COLO668 (cell line): Measurements from ENCODE around the gene ZNF653.
"Not testable (repeated sequence)": the region's sequence is repeated elsewhere in the genome, so short reads cannot be mapped to it uniquely, and the experiment has no call there.

Experiments used
- DNase-seq: peaks from one replicate; lab custom pipeline; 2025; ENCODE audit not compliant: unreplicated experiment; lab: John Stamatoyannopoulos, UW

The ZNF653 gene

GRCh38 chr19:11481534-11482383 is 23.9 kb downstream of the ZNF653 start:
- peak; percentile 92 for DNase-seq

GRCh38 chr19:11480715-11481533 is 24.7 kb downstream of the ZNF653 start, which contains the start of gene ELAVL3:
TSS of gene ELAVL3 (minus strand) at chr19:11481046. CDS start at chr19:11480608, 438 bp downstream.
- DNase-seq = peak; percentile 84

- DNase-seq = peak; percentile 60
These were observed 25.5 kb downstream of the ZNF653 start for GRCh38 chr19:11479898-11480714.

DNA sequence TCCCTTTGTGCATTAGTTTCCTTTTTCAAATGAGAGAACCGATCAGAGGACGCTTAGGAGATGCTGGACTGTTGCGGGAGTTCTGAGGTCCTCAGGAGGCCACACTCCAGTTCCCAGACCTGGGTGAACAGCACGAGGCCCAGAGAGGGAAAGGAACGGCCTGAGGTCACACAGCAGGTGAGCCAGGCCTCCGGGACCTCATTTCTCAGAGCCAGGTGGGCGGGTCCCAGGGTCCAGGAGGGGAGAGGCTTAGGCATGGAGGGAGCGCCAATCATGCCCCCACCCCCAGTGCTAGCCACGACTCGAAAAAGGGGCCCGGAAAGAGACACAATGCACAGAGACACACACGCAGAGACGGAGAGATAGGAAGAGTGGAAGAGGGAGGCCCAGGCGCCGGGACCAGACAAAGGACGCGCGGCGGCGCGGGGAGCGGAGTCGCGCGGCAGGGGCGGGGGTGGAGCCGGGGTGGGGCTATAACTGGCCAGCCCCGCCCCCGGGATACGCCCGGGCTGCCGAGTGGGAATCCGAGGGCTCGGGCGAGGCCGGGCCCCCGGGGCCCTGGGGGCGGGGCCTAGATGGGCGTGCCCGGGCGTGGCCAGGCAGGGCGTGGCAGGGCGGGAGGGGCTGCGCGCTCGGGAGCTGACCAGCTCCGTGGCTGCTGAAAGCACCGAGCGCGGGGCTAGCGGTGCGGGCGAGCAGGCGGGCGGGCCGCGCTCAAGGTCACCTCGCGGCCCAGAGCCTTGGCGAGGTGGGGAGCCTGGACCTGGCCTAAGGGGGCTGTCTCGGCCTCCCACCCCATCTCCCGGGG is 26.3 kb downstream of the ZNF653 start:
- peak; percentile 63 for DNase-seq

GRCh38 chr19:11478167-11479089 is 27.2 kb downstream of the ZNF653 start:
- no peak for DNase-seq

- DNase-seq = no peak
These were observed 29.8 kb downstream of the ZNF653 start for GRCh38 chr19:11475861-11476260.

DNA sequence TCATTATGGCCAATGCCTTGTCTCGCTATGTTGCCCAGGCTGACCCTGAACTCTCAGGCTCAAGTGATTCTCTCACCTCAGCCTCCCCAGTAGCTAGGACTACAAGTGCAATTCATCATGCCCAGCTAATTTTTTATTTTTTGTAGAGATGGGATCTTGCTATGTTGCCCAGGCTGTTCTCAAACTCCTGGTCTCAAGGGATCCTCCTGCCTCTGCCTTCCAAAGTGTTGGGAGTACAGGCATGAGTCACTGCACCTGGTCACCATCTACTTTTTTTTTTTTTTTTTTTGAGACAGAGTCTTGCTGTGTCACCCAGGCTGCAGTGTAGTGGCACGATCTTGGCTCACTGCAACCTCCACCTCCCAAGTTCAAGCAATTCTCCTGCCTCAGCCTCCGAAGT is 30.3 kb downstream of the ZNF653 start:
- not testable (repeated sequence) for DNase-seq

DNA sequence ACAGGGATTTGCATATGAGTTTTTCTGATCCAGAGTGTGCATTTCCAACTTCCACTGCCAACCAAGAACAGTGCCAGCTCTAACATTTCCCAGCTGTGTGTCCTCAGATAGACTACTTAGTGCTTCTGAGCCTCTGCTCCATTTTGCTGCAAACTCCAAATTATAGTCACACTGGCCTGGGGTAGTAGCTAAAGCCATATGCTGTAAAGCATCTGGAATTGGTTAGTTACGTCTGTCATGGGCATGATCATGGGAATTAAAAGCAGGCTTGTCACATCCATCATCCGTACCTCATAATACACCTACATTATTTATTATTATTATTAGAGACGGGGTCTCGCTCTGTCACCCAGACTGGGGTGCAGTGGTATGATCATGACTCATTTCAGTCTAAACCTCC is 31.9 kb downstream of the ZNF653 start:
- no peak for DNase-seq

- not testable (repeated sequence) for DNase-seq
These were observed 37.3 kb downstream of the ZNF653 start for GRCh38 chr19:11468266-11468845.

- no peak for DNase-seq
These were observed 40.0 kb downstream of the ZNF653 start for GRCh38 chr19:11465600-11465999.

DNA sequence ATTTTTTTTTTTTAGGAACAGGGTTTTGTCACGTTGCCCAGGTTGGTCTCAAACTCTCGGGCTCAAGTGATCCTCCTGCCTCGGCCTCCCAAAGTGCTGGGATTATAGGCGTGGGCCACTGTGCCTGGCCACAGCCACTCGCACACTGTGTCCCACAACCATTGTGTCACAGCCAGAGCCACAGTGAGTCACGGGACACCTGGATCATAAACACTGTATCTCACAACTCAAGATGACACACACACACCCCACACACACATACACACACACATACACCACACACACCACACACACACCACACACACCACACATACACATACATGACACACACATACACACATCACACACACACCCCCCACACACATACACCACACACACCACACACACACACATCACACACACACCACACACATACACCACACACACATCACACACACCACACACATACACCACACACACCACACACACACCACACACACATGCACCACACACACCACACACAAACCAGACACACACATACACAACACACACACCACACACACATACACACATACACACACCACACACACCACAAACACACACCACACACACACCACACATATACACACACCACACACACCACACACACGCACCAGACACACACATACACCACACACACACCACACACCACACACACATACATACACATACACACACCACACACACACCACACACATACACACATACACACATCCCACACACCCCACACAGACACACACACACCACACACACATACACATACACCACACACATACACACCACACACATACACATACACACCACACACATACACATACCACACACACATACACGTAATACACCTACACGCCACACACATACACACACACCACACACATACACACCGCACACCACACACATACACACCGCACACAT is 41.0 kb downstream of the ZNF653 start:
- DNase-seq = no peak

DNA sequence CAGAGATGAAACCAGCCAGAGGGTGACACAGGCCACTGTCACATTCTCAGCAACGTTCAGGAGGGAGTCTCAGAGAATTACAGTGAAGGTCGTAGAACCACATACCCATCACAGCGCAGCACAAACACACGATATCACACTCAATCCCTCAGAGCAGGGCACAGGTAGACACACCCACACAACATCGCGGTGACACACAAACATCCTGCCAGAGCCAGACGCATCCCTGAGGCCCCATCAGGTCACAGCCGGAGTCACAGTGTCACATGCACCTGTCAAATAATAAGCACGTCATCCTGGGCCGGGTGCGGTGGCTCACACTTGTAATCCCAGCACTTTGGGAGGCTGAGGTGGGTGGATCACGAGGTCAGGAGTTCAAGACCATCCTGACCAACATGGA is 42.2 kb downstream of the ZNF653 start:
- peak; percentile 20 for DNase-seq

GRCh38 chr19:11461453-11461852 is 44.2 kb downstream of the ZNF653 start:
- no peak for DNase-seq

GRCh38 chr19:11460207-11460606 is 45.4 kb downstream of the ZNF653 start:
- DNase-seq = no peak

GRCh38 chr19:11458912-11459311 is 46.7 kb downstream of the ZNF653 start:
- DNase-seq = not testable (repeated sequence)

DNA sequence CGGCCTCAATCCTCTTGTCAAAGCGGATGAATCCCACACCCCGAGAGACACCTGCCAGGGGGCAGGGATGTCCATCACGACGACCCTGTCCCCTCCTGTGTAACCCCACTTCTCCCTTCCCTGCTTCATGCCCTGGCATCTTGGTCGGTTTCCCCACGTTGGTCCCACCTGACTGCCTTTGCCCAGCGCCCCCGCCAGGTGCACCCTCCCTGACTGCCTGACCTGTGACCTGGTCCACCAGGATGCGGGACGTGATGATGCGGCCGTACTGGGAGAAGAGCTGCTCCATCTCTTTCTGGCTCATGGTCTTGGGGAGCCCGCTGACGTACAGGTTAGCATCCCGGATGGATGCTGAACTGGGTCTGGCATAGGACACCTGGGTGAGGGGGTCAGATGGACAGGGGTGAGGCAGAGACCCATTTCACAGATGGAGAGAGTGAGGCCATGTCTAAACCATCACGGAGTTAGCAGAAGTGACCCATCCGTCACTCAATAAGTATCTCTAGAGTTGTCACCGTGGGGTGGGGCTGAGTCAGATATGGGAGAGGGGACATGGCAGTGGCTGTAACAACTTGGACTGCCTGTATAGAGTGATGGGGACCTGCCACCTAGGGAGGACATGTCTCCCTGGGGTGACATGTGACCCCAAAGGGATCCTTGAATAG is 47.3 kb downstream of the ZNF653 start:
- no peak for DNase-seq

DNA sequence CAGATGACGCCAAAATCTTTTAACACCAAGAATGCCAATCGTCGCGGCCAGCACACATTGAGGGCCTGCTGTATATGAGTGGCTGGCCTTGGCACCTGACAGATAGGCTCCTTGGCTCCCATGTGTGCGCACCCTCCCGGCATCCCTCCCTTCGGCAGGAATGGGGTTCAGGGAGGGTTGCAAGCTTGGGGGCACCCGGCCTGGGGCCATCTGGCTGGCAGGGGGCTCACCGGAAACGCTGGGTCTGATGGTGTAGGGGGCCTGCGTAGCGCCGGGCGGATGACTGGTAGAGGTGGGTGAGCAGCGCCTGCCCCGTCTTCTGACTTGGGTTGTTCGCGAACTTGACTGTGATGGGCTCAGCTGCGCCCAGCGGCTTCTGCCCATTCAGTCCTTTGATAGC is 47.8 kb downstream of the ZNF653 start:
- no peak for DNase-seq
